ENCODE measurements around the gene NCOA3.

The NCOA3 gene

GRCh38 chr20:47669489-47669888 lies 167.8 kb downstream of the NCOA3 start:
- no peak for DNase-seq

- DNase-seq = no peak
Observed at GRCh38 chr20:47669927-47670890, 168.5 kb downstream of the NCOA3 start.

GRCh38 chr20:47670913-47671312 lies 169.2 kb downstream of the NCOA3 start:
- no peak for DNase-seq

GRCh38 chr20:47672166-47672565 lies 170.5 kb downstream of the NCOA3 start:
- no peak for DNase-seq

GRCh38 chr20:47672886-47673670 lies 171.4 kb downstream of the NCOA3 start:
- no peak for DNase-seq

GRCh38 chr20:47673671-47673955 lies 171.9 kb downstream of the NCOA3 start:
- no peak for DNase-seq

- DNase-seq = no peak
Observed at GRCh38 chr20:47674145-47674544, 172.5 kb downstream of the NCOA3 start.

- no peak for DNase-seq
Observed at GRCh38 chr20:47674686-47675085, 173.0 kb downstream of the NCOA3 start.

GRCh38 chr20:47675190-47676142 lies 173.8 kb downstream of the NCOA3 start:
- no peak for DNase-seq

- no peak for DNase-seq
Observed at GRCh38 chr20:47676219-47676721, 174.6 kb downstream of the NCOA3 start.

GRCh38 chr20:47676912-47677634 lies 175.4 kb downstream of the NCOA3 start:
- DNase-seq = no peak

GRCh38 chr20:47677635-47678453 lies 176.2 kb downstream of the NCOA3 start:
- peak; percentile 60 for DNase-seq

- no peak for DNase-seq
Observed at GRCh38 chr20:47678536-47678935, 176.8 kb downstream of the NCOA3 start.

GRCh38 chr20:47679462-47679861 lies 177.8 kb downstream of the NCOA3 start:
- DNase-seq = no peak

GRCh38 chr20:47680804-47681529 lies 179.3 kb downstream of the NCOA3 start:
- no peak for DNase-seq

GRCh38 chr20:47682028-47682783 lies 180.5 kb downstream of the NCOA3 start:
- DNase-seq = no peak

- DNase-seq = no peak
Observed at GRCh38 chr20:47682916-47683315, 181.2 kb downstream of the NCOA3 start.

GRCh38 chr20:47684306-47685080 lies 182.8 kb downstream of the NCOA3 start:
- DNase-seq = no peak

GRCh38 chr20:47686545-47686944 lies 184.9 kb downstream of the NCOA3 start:
- DNase-seq = no peak
